HCT116 (cell line): ENCODE data around the gene CRP. TPM values are rescaled to one million over a fixed set of nuclear protein-coding genes. Genes with fewer than 3 reads are reported as not detected.

Experiments
- ATAC-seq: fragments of 200-7000 bp; cut with Tn5 transposase; 2 replicates; pipeline ENCODE4 v1.9.1; 2020; ENCODE audit warnings: mild to moderate bottlenecking, moderate library complexity
- BruUV-seq: library from RNA; stranded (reverse); fragments of 400-500 nt; replicated peaks from 2 replicates; lab custom pipeline; 2021; lab: Mats Ljungman, UMichigan
- CTCF ChIA-PET: fragments of 300-600 bp; sonication (Branson Sonifier 250); formaldehyde crosslinking; loops from one replicate; lab custom pipeline; 2021; ENCODE audit warnings: antibody characterized with exemption; lab: Charles Lee
- POLR2A ChIA-PET: fragments of 300-600, 350-600 bp; sonication (Branson Sonifier 250); formaldehyde crosslinking; loops from one replicate; lab custom pipeline; 2021; ENCODE audit warnings: antibody characterized with exemption; lab: Charles Lee
- RAD21 ChIA-PET, 2 experiments: fragments of 300-600 bp; sonication (Branson Sonifier 250); formaldehyde crosslinking; loops; one replicate each; lab custom pipeline; 2023; ENCODE audit warnings: low total read pairs in 2 of 2; ENCODE audit not compliant: uncharacterized antibody in 2 of 2, unreplicated experiment in 2 of 2, low non-redundant PET in 1 of 2; lab: Charles Lee
- DNase-seq: peaks from one replicate; pipeline ENCODE4 v3.0.0-alpha.2; 2010; ENCODE audit warnings: low read depth, low spot score
- H2AFZ ChIP-seq: fragments of 200-600 bp; shearing (Covaris generic), sonication (generic); 2 replicates; pipeline ENCODE4 v1.6.1; 2017; ENCODE audit warnings: low read depth, mixed run types, mixed read lengths, antibody characterized with exemption, low read length; ENCODE audit not compliant: poor library complexity, severe bottlenecking
- H3K27ac ChIP-seq: 2 replicates; pipeline ENCODE4 v1.5.1; 2012; ENCODE audit warnings: low read depth, low read length
- H3K27me3 ChIP-seq: fragments of 200-600 bp; sonication (generic); 2 replicates; pipeline ENCODE4 v1.6.1; 2016; ENCODE audit warnings: mixed run types, low read length, mixed read lengths; ENCODE audit not compliant: insufficient read depth
- H3K36me3 ChIP-seq, 2 experiments: fragments of 200-500 bp in 1 of 2; fragments of 200-600 bp in 1 of 2; sonication (Bioruptor generic) in 1 of 2; sonication (generic) in 1 of 2; 2 replicates each; pipeline versions ENCODE4 v1.5.1 to v1.6.1; 2014 to 2016; ENCODE audit warnings: low read length in 2 of 2, inconsistent platforms in 1 of 2, mixed read lengths in 1 of 2, mixed run types in 1 of 2; ENCODE audit not compliant: insufficient read depth in 2 of 2, control insufficient read depth in 1 of 2
- H3K4me1 ChIP-seq, 2 experiments: fragments of 200-600 bp in 1 of 2; sonication (generic) in 1 of 2; 2 replicates each; pipeline versions ENCODE4 v1.5.1 to v1.6.1; 2012 to 2017; ENCODE audit warnings: low read length in 2 of 2, inconsistent platforms in 1 of 2, mild to moderate bottlenecking in 1 of 2, mixed read lengths in 1 of 2, mixed run types in 1 of 2, moderate library complexity in 1 of 2; ENCODE audit not compliant: insufficient read depth in 2 of 2, control insufficient read depth in 1 of 2
- H3K4me2 ChIP-seq: fragments of 200-600 bp; sonication (generic); 2 replicates; pipeline ENCODE4 v1.6.1; 2017; ENCODE audit warnings: mixed run types, low read length, mixed read lengths
- H3K4me3 ChIP-seq, 2 experiments: fragments of 200-600 bp in 1 of 2; sonication (generic) in 1 of 2; replicated peaks in 1 of 2; 2 replicates each; pipeline ENCODE4 v1.5.1; 2011 to 2016; ENCODE audit warnings: low read length in 2 of 2, control low read depth in 1 of 2, low read depth in 1 of 2, mild to moderate bottlenecking in 1 of 2, mixed read lengths in 1 of 2, mixed run types in 1 of 2
- H3K79me2 ChIP-seq: fragments of 200-600 bp; sonication (generic); 2 replicates; pipeline ENCODE4 v1.6.1; 2017; ENCODE audit warnings: mild to moderate bottlenecking, mixed run types, low read length, moderate library complexity, mixed read lengths; ENCODE audit not compliant: insufficient read depth
- H3K9ac ChIP-seq: fragments of 200-600 bp; sonication (generic); 2 replicates; pipeline ENCODE4 v1.6.1; 2016; ENCODE audit warnings: low read length, mixed read lengths
- H3K9me2 ChIP-seq: fragments of 200-600 bp; sonication (generic), shearing (Covaris generic); 2 replicates; pipeline ENCODE4 v1.6.1; 2017; ENCODE audit warnings: mixed run types, mild to moderate bottlenecking, moderate library complexity; ENCODE audit not compliant: insufficient read depth
- H3K9me3 ChIP-seq, 2 experiments: fragments of 200-500 bp in 1 of 2; fragments of 200-600 bp in 1 of 2; sonication (Bioruptor generic) in 1 of 2; sonication (generic) in 1 of 2; 2 replicates each; pipeline ENCODE4 v1.6.1; 2014 to 2017; ENCODE audit warnings: low read length in 2 of 2, mixed read lengths in 2 of 2, inconsistent platforms in 1 of 2, low read depth in 1 of 2, mild to moderate bottlenecking in 1 of 2, mixed run types in 1 of 2, moderate library complexity in 1 of 2; ENCODE audit not compliant: control insufficient read depth in 1 of 2, insufficient read depth in 1 of 2
- H4K20me1 ChIP-seq: fragments of 200-600 bp; sonication (generic), shearing (Covaris generic); 2 replicates; pipeline ENCODE4 v1.6.1; 2017; ENCODE audit warnings: mixed run types, mild to moderate bottlenecking, moderate library complexity; ENCODE audit not compliant: insufficient read depth
- CBX3 ChIP-seq: IDR thresholded peaks from 2 replicates; pipeline ENCODE4 v1.6.1; 2012; ENCODE audit warnings: low read depth
- EZH2 ChIP-seq: fragments of 200-600 bp; sonication (generic); IDR thresholded peaks from 2 replicates; pipeline ENCODE4 v1.6.1; 2017; ENCODE audit warnings: antibody characterized with exemption, mixed run types
- ZFX ChIP-seq: fragments of 450-650 bp; IDR thresholded peaks from 2 replicates; pipeline ENCODE4 v1.6.1; 2017
- intact Hi-C: fragments of 100-400 bp; cut with micrococcal nuclease; formaldehyde crosslinking; loops from 2 replicates; pipeline ENCODE4 v1.10.0; 2022
- total RNA-seq: library from RNA; stranded (reverse); gene quantifications from one replicate; pipeline ENCODE4 v1.2.1, GENCODE V29; 2021; ENCODE audit not compliant: unreplicated experiment
- TF ChIP-seq, protein P1 (sequence below): IDR thresholded peaks from 2 replicates; pipeline ENCODE4 v1.6.1; 2011; ENCODE audit warnings: mild to moderate bottlenecking, low read length, moderate library complexity; ENCODE audit not compliant: insufficient replicate concordance; ENCODE audit errors: extremely low read depth
- TF ChIP-seq, protein P2 (sequence below): IDR thresholded peaks from 2 replicates; pipeline ENCODE4 v1.6.1; 2012
- TF ChIP-seq, protein P3 (sequence below): IDR thresholded peaks from 2 replicates; pipeline ENCODE4 v1.6.1; 2012; ENCODE audit warnings: low read depth
- TF ChIP-seq, protein P4 (sequence below): IDR thresholded peaks from 2 replicates; pipeline ENCODE4 v1.6.1; 2012

CRP gene
- total RNA-seq, 1 experiment from 2014 or later: 1.3 TPM

GRCh38 chr1:159705904-159706256 is 8.5 kb downstream of the CRP start:
- H3K36me3 ChIP-seq: no peaks in the 10 kb centered on the region
- no peak for ATAC-seq
- no peak overlapping the region for H3K9ac ChIP-seq
- H4K20me1 ChIP-seq: no peaks in the 10 kb centered on the region
- no TSS peak for BruUV-seq
- H3K27me3 ChIP-seq: no peaks in the 10 kb centered on the region
- H3K27ac ChIP-seq: no peak overlapping the region
- no peaks in the 10 kb centered on the region for H3K9me2 ChIP-seq
- intact Hi-C loops: no loop called here
- ChIA-PET CTCF (no interaction called here), RAD21 (no interaction called here), POLR2A (no interaction called here)
- H3K4me3 ChIP-seq: no peak overlapping the region
- DNase-seq: no peak
- H2AFZ ChIP-seq: no peak overlapping the region
- TF ChIP-seq, protein P1, sequence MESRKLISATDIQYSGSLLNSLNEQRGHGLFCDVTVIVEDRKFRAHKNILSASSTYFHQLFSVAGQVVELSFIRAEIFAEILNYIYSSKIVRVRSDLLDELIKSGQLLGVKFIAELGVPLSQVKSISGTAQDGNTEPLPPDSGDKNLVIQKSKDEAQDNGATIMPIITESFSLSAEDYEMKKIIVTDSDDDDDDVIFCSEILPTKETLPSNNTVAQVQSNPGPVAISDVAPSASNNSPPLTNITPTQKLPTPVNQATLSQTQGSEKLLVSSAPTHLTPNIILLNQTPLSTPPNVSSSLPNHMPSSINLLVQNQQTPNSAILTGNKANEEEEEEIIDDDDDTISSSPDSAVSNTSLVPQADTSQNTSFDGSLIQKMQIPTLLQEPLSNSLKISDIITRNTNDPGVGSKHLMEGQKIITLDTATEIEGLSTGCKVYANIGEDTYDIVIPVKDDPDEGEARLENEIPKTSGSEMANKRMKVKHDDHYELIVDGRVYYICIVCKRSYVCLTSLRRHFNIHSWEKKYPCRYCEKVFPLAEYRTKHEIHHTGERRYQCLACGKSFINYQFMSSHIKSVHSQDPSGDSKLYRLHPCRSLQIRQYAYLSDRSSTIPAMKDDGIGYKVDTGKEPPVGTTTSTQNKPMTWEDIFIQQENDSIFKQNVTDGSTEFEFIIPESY: no peak
- TF ChIP-seq, protein P2, sequence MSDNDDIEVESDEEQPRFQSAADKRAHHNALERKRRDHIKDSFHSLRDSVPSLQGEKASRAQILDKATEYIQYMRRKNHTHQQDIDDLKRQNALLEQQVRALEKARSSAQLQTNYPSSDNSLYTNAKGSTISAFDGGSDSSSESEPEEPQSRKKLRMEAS: no peak
- TF ChIP-seq, protein P3, sequence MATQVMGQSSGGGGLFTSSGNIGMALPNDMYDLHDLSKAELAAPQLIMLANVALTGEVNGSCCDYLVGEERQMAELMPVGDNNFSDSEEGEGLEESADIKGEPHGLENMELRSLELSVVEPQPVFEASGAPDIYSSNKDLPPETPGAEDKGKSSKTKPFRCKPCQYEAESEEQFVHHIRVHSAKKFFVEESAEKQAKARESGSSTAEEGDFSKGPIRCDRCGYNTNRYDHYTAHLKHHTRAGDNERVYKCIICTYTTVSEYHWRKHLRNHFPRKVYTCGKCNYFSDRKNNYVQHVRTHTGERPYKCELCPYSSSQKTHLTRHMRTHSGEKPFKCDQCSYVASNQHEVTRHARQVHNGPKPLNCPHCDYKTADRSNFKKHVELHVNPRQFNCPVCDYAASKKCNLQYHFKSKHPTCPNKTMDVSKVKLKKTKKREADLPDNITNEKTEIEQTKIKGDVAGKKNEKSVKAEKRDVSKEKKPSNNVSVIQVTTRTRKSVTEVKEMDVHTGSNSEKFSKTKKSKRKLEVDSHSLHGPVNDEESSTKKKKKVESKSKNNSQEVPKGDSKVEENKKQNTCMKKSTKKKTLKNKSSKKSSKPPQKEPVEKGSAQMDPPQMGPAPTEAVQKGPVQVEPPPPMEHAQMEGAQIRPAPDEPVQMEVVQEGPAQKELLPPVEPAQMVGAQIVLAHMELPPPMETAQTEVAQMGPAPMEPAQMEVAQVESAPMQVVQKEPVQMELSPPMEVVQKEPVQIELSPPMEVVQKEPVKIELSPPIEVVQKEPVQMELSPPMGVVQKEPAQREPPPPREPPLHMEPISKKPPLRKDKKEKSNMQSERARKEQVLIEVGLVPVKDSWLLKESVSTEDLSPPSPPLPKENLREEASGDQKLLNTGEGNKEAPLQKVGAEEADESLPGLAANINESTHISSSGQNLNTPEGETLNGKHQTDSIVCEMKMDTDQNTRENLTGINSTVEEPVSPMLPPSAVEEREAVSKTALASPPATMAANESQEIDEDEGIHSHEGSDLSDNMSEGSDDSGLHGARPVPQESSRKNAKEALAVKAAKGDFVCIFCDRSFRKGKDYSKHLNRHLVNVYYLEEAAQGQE: no peak
- no peak for TF ChIP-seq ZFX
- TF ChIP-seq, protein P4, sequence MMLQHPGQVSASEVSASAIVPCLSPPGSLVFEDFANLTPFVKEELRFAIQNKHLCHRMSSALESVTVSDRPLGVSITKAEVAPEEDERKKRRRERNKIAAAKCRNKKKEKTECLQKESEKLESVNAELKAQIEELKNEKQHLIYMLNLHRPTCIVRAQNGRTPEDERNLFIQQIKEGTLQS: no peak
- no peak for TF ChIP-seq CBX3
- TF ChIP-seq EZH2: no peak
- no peaks in the 10 kb centered on the region for H3K9me3 ChIP-seq
- H3K4me1 ChIP-seq: no peaks in the 10 kb centered on the region
- H3K4me2 ChIP-seq: no peak overlapping the region
- H3K79me2 ChIP-seq: no peaks in the 10 kb centered on the region
